Measurements from ENCODE around the gene TSC2. TPM values are rescaled to one million over a fixed set of nuclear protein-coding genes. Genes with fewer than 3 reads are reported as not detected.

Gene TSC2
- total RNA-seq, result 88.3 TPM
- long read RNA-seq, transcript TSC2-208 (4 exons, 2,793 nt), result major isoform, 6 of 45 reads
- long read RNA-seq, partial matches to known transcripts, result 20 of 45 reads
- long read RNA-seq, other reads (novel, unspliced or antisense), result 15 of 45 reads

- peak; percentile 100 for DNase-seq (ENCODE audit: low spot score)
Measured at GRCh38 chr16:2047330-2048115, at the start of gene TSC2, which contains the start of gene NTHL1. Gene TSC2, plus strand, starts transcription at chr16:2047985. Its CDS starts 631 bp downstream, at chr16:2048616. Gene NTHL1, minus strand, starts transcription at chr16:2047834. Its CDS starts 11 bp downstream, at chr16:2047823.

GRCh38 chr16:1998360-1998835 lies 49.4 kb upstream of the TSC2 start:
- DNase-seq (ENCODE audit: low spot score), result no peak

- no peak for DNase-seq (ENCODE audit: low spot score)
Measured at GRCh38 chr16:1998852-1999801, 48.7 kb upstream of the TSC2 start.

GRCh38 chr16:1999866-2000514 lies 47.8 kb upstream of the TSC2 start:
- no peak for DNase-seq (ENCODE audit: low spot score)

- no peak for DNase-seq (ENCODE audit: low spot score)
Measured at GRCh38 chr16:2001035-2001434, 46.8 kb upstream of the TSC2 start.

GRCh38 chr16:2001456-2002355 lies 46.1 kb upstream of the TSC2 start:
- no peak for DNase-seq (ENCODE audit: low spot score)

- DNase-seq (ENCODE audit: low spot score), result no peak
Measured at GRCh38 chr16:2002406-2003230, 45.2 kb upstream of the TSC2 start.

GRCh38 chr16:2003231-2003826 lies 44.5 kb upstream of the TSC2 start:
- DNase-seq (ENCODE audit: low spot score), result no peak

- peak; percentile 96 for DNase-seq (ENCODE audit: low spot score)
Measured at GRCh38 chr16:2003827-2004641, 43.8 kb upstream of the TSC2 start.

GRCh38 chr16:2004795-2005517 lies 42.8 kb upstream of the TSC2 start:
- DNase-seq (ENCODE audit: low spot score), result no peak

GRCh38 chr16:2005646-2006045 lies 42.1 kb upstream of the TSC2 start:
- no peak for DNase-seq (ENCODE audit: low spot score)

GRCh38 chr16:2006317-2006716 lies 41.5 kb upstream of the TSC2 start:
- no peak for DNase-seq (ENCODE audit: low spot score)

- no peak for DNase-seq (ENCODE audit: low spot score)
Measured at GRCh38 chr16:2007081-2007836, 40.5 kb upstream of the TSC2 start.

- DNase-seq (ENCODE audit: low spot score), result no peak
Measured at GRCh38 chr16:2008009-2008526, 39.7 kb upstream of the TSC2 start.

GRCh38 chr16:2008631-2009163 lies 39.1 kb upstream of the TSC2 start:
- DNase-seq (ENCODE audit: low spot score), result no peak

- DNase-seq (ENCODE audit: low spot score), result no peak
Measured at GRCh38 chr16:2009164-2009711, 38.5 kb upstream of the TSC2 start.

Measured in mesenteric fat pad (tissue), 1 donor.